ENCODE data around the gene ZBTB7C.

ZBTB7C gene

GRCh38 chr18:48190994-48191393, 218.2 kb downstream of the ZBTB7C start:
- H3K9me3 ChIP-seq (ENCODE audit: insufficient read depth, low read depth, low read length) = no peaks in the 10 kb centered on the region
- H3F3A ChIP-seq (ENCODE audit: low read depth) = no peaks in the 10 kb centered on the region
- TF ChIP-seq, protein P1, sequence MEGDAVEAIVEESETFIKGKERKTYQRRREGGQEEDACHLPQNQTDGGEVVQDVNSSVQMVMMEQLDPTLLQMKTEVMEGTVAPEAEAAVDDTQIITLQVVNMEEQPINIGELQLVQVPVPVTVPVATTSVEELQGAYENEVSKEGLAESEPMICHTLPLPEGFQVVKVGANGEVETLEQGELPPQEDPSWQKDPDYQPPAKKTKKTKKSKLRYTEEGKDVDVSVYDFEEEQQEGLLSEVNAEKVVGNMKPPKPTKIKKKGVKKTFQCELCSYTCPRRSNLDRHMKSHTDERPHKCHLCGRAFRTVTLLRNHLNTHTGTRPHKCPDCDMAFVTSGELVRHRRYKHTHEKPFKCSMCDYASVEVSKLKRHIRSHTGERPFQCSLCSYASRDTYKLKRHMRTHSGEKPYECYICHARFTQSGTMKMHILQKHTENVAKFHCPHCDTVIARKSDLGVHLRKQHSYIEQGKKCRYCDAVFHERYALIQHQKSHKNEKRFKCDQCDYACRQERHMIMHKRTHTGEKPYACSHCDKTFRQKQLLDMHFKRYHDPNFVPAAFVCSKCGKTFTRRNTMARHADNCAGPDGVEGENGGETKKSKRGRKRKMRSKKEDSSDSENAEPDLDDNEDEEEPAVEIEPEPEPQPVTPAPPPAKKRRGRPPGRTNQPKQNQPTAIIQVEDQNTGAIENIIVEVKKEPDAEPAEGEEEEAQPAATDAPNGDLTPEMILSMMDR (conservative IDR thresholded peaks at IDR 0.05; ENCODE audit: low read length) = no peak
- TF ChIP-seq EZH2phosphoT487 (IDR thresholded peaks at IDR 0.05; ENCODE audit: borderline replicate concordance) = no peak
- H3K9ac ChIP-seq (ENCODE audit: low read depth, low read length, poor library complexity, severe bottlenecking) = no peak overlapping the region
- H3K4me1 ChIP-seq (ENCODE audit: insufficient read depth, low read length, poor library complexity, severe bottlenecking) = no peaks in the 10 kb centered on the region
- no peak overlapping the region for H2AFZ ChIP-seq (ENCODE audit: low read length)
- H3K9me2 ChIP-seq (replicated peaks; ENCODE audit: low read depth, low read length) = no peaks in the 10 kb centered on the region
- no peaks in the 10 kb centered on the region for H4K20me1 ChIP-seq (ENCODE audit: insufficient read depth, low read length, poor library complexity, severe bottlenecking)
- no peak overlapping the region for H3K4me2 ChIP-seq (ENCODE audit: low read depth, low read length, poor library complexity, severe bottlenecking)
- no peaks in the 10 kb centered on the region for H3K36me3 ChIP-seq (ENCODE audit: insufficient read depth, low read length)
- H3K79me2 ChIP-seq (ENCODE audit: insufficient read depth, low read length) = no peaks in the 10 kb centered on the region
- H3K4me3 ChIP-seq (ENCODE audit: low read length, poor library complexity, severe bottlenecking) = no peak overlapping the region
- no peaks in the 10 kb centered on the region for H3K27me3 ChIP-seq (ENCODE audit: insufficient read depth, low read length, poor library complexity, severe bottlenecking)

- Histone ChIP-seq H3K27me3 (ENCODE audit: insufficient read depth, low read length, poor library complexity, severe bottlenecking) (no peaks in the 10 kb centered on the region), H3F3A (ENCODE audit: low read depth) (no peaks in the 10 kb centered on the region), H3K36me3 (ENCODE audit: insufficient read depth, low read length) (no peaks in the 10 kb centered on the region), H3K4me1 (ENCODE audit: insufficient read depth, low read length, poor library complexity, severe bottlenecking) (no peaks in the 10 kb centered on the region), H3K9me3 (ENCODE audit: insufficient read depth, low read depth, low read length) (no peaks in the 10 kb centered on the region), H3K9ac (ENCODE audit: low read depth, low read length, poor library complexity, severe bottlenecking) (no peak overlapping the region), H2AFZ (ENCODE audit: low read length) (no peak overlapping the region), H3K4me2 (ENCODE audit: low read depth, low read length, poor library complexity, severe bottlenecking) (no peak overlapping the region), H3K79me2 (ENCODE audit: insufficient read depth, low read length) (no peaks in the 10 kb centered on the region), H3K9me2 (replicated peaks; ENCODE audit: low read depth, low read length) (no peaks in the 10 kb centered on the region), H3K4me3 (ENCODE audit: low read length, poor library complexity, severe bottlenecking) (no peak overlapping the region), H4K20me1 (ENCODE audit: insufficient read depth, low read length, poor library complexity, severe bottlenecking) (no peaks in the 10 kb centered on the region)
- no peak for TF ChIP-seq EZH2phosphoT487 (IDR thresholded peaks at IDR 0.05; ENCODE audit: borderline replicate concordance)
- TF ChIP-seq, protein P1 (conservative IDR thresholded peaks at IDR 0.05; ENCODE audit: low read length) = no peak
Observed at GRCh38 chr18:48188609-48189008, 220.6 kb downstream of the ZBTB7C start.

- H3K79me2 ChIP-seq (ENCODE audit: insufficient read depth, low read length) = no peaks in the 10 kb centered on the region
- no peak overlapping the region for H2AFZ ChIP-seq (ENCODE audit: low read length)
- no peaks in the 10 kb centered on the region for H3K9me2 ChIP-seq (replicated peaks; ENCODE audit: low read depth, low read length)
Observed at GRCh38 chr18:48186861-48187260, 222.3 kb downstream of the ZBTB7C start.

More at GRCh38 chr18:48186861-48187260, 222.3 kb downstream of the ZBTB7C start:
- Histone ChIP-seq H3K4me3 (ENCODE audit: low read length, poor library complexity, severe bottlenecking) (no peak overlapping the region), H3K27me3 (ENCODE audit: insufficient read depth, low read length, poor library complexity, severe bottlenecking) (no peaks in the 10 kb centered on the region), H3F3A (ENCODE audit: low read depth) (no peaks in the 10 kb centered on the region), H3K4me2 (ENCODE audit: low read depth, low read length, poor library complexity, severe bottlenecking) (no peak overlapping the region), H3K9ac (ENCODE audit: low read depth, low read length, poor library complexity, severe bottlenecking) (no peak overlapping the region), H4K20me1 (ENCODE audit: insufficient read depth, low read length, poor library complexity, severe bottlenecking) (no peaks in the 10 kb centered on the region), H3K9me3 (ENCODE audit: insufficient read depth, low read depth, low read length) (no peaks in the 10 kb centered on the region), H3K36me3 (ENCODE audit: insufficient read depth, low read length) (no peaks in the 10 kb centered on the region), H3K4me1 (ENCODE audit: insufficient read depth, low read length, poor library complexity, severe bottlenecking) (no peaks in the 10 kb centered on the region)
- TF ChIP-seq EZH2phosphoT487 (IDR thresholded peaks at IDR 0.05; ENCODE audit: borderline replicate concordance) = no peak
- TF ChIP-seq, protein P1 (conservative IDR thresholded peaks at IDR 0.05; ENCODE audit: low read length) = no peak

Data from Loucy (cell line).